ENCODE results near the gene DPEP3. TPM values are rescaled to one million over a fixed set of nuclear protein-coding genes. Genes with fewer than 3 reads are reported as not detected.

Gene DPEP3
- polyA plus RNA-seq, 1 experiment, result not detected

- POLR2A ChIA-PET, result no interaction called here
- CTCF ChIA-PET, result no interaction called here
- Histone ChIP-seq H3K4me3 (ENCODE audit: low read depth, low read length) (no peak overlapping the region), H3K9me3 (ENCODE audit: control insufficient read depth, insufficient read depth, low read length) (no peaks in the 10 kb centered on the region; the same call in 1 of the 2 replicates), H3K27me3 (ENCODE audit: control insufficient read depth, insufficient read depth, low read length) (no peaks in the 10 kb centered on the region), H3K27ac (ENCODE audit: low read depth, low read length) (peak overlapping the region; percentile 11)
- no peak for DNase-seq (ENCODE audit: low read depth, low spot score)
- no peak for TF ChIP-seq CTCF (IDR thresholded peaks at IDR 0.05; ENCODE audit: low read depth, low read length)
Observed at GRCh38 chr16:67957622-67958021, 22.7 kb downstream of the DPEP3 start.

- POLR2A ChIA-PET, result no interaction called here
- TF ChIP-seq CTCF (IDR thresholded peaks at IDR 0.05; ENCODE audit: low read depth, low read length), result no peak
- H3K4me3 ChIP-seq (ENCODE audit: low read depth, low read length), result no peak overlapping the region
- CTCF ChIA-PET, result no interaction called here
- no peaks in the 10 kb centered on the region; the same call in 1 of the 2 replicates for H3K9me3 ChIP-seq (ENCODE audit: control insufficient read depth, insufficient read depth, low read length)
- H3K27ac ChIP-seq (ENCODE audit: low read depth, low read length), result no peak overlapping the region
- no peaks in the 10 kb centered on the region for H3K27me3 ChIP-seq (ENCODE audit: control insufficient read depth, insufficient read depth, low read length)
- DNase-seq (ENCODE audit: low read depth, low spot score), result no peak
Observed at GRCh38 chr16:67954421-67955196, 25.7 kb downstream of the DPEP3 start.

GRCh38 chr16:67953641-67954375 is 26.5 kb downstream of the DPEP3 start:
- H3K9me3 ChIP-seq (ENCODE audit: control insufficient read depth, insufficient read depth, low read length), result no peaks in the 10 kb centered on the region; the same call in 1 of the 2 replicates
- DNase-seq (ENCODE audit: low read depth, low spot score), result no peak
- H3K4me3 ChIP-seq (ENCODE audit: low read depth, low read length), result no peak overlapping the region
- no peak for TF ChIP-seq CTCF (IDR thresholded peaks at IDR 0.05; ENCODE audit: low read depth, low read length)
- ChIA-PET POLR2A (no interaction called here), CTCF (no interaction called here)
- H3K27me3 ChIP-seq (ENCODE audit: control insufficient read depth, insufficient read depth, low read length), result no peaks in the 10 kb centered on the region
- H3K27ac ChIP-seq (ENCODE audit: low read depth, low read length), result no peak overlapping the region

GRCh38 chr16:67951485-67951884 is 28.8 kb downstream of the DPEP3 start:
- H3K27ac ChIP-seq (ENCODE audit: low read depth, low read length), result no peak overlapping the region
- ChIA-PET CTCF (no interaction called here), POLR2A (interaction anchor here (0.6 kb wide), 1 partner anchor 1077 kb away, joined by 3 read pairs; no protein-coding TSS in a partner anchor)
- no peak for DNase-seq (ENCODE audit: low read depth, low spot score)
- H3K9me3 ChIP-seq (ENCODE audit: control insufficient read depth, insufficient read depth, low read length), result no peaks in the 10 kb centered on the region; the same call in 1 of the 2 replicates
- no peaks in the 10 kb centered on the region for H3K27me3 ChIP-seq (ENCODE audit: control insufficient read depth, insufficient read depth, low read length)
- TF ChIP-seq CTCF (IDR thresholded peaks at IDR 0.05; ENCODE audit: low read depth, low read length), result no peak
- H3K4me3 ChIP-seq (ENCODE audit: low read depth, low read length), result no peak overlapping the region

- CTCF ChIA-PET, result no interaction called here
- no peak for DNase-seq (ENCODE audit: low read depth, low spot score)
- H3K9me3 ChIP-seq (ENCODE audit: control insufficient read depth, insufficient read depth, low read length), result no peaks in the 10 kb centered on the region; the same call in 1 of the 2 replicates
- H3K27ac ChIP-seq (ENCODE audit: low read depth, low read length), result no peak overlapping the region
- no peaks in the 10 kb centered on the region for H3K27me3 ChIP-seq (ENCODE audit: control insufficient read depth, insufficient read depth, low read length)
- POLR2A ChIA-PET, result interaction anchor here (0.5 kb wide), 1 partner anchor 12 kb away, joined by 3 read pairs; no protein-coding TSS in a partner anchor
- no peak for TF ChIP-seq CTCF (IDR thresholded peaks at IDR 0.05; ENCODE audit: low read depth, low read length)
- H3K4me3 ChIP-seq (ENCODE audit: low read depth, low read length), result no peak overlapping the region
Observed at GRCh38 chr16:67950335-67950843, 29.9 kb downstream of the DPEP3 start.
